Measurements from ENCODE around the gene ULK4.

Gene ULK4

DNA sequence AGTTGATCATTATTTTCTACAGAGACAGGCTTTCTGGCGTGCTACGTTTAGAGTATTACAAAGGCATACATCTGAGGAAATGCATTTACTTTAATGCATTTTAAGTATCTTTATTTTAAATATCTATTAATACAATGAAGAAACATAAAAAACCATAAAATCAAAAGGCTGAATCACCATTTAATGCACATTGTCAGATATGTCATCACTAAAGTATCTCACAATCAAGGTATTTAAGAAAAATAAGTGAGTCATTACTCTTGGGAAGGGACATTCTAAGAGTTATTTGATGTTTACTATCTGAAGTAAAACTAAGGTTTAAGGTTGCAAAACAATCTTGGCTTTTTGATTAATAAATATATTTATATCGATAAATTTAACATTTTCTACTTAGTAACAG lies 660.4 kb downstream of the ULK4 start:
- Histone ChIP-seq H3K27me3 (ENCODE audit: insufficient read depth, poor library complexity, severe bottlenecking) (peaks cover 2% of the 10 kb centered on the region), H3K4me3 (replicated peaks; ENCODE audit: insufficient read depth, low read length) (no peak overlapping the region), H3K27ac (replicated peaks) (no peak overlapping the region)
- TF ChIP-seq SPI1 (IDR thresholded peaks at IDR 0.05; ENCODE audit: borderline replicate concordance, low read depth), result no peak
- TF ChIP-seq, protein P1, sequence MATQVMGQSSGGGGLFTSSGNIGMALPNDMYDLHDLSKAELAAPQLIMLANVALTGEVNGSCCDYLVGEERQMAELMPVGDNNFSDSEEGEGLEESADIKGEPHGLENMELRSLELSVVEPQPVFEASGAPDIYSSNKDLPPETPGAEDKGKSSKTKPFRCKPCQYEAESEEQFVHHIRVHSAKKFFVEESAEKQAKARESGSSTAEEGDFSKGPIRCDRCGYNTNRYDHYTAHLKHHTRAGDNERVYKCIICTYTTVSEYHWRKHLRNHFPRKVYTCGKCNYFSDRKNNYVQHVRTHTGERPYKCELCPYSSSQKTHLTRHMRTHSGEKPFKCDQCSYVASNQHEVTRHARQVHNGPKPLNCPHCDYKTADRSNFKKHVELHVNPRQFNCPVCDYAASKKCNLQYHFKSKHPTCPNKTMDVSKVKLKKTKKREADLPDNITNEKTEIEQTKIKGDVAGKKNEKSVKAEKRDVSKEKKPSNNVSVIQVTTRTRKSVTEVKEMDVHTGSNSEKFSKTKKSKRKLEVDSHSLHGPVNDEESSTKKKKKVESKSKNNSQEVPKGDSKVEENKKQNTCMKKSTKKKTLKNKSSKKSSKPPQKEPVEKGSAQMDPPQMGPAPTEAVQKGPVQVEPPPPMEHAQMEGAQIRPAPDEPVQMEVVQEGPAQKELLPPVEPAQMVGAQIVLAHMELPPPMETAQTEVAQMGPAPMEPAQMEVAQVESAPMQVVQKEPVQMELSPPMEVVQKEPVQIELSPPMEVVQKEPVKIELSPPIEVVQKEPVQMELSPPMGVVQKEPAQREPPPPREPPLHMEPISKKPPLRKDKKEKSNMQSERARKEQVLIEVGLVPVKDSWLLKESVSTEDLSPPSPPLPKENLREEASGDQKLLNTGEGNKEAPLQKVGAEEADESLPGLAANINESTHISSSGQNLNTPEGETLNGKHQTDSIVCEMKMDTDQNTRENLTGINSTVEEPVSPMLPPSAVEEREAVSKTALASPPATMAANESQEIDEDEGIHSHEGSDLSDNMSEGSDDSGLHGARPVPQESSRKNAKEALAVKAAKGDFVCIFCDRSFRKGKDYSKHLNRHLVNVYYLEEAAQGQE (IDR thresholded peaks at IDR 0.05; ENCODE audit: insufficient replicate concordance, low read depth), result no peak
- TF ChIP-seq POLR2AphosphoS5 (IDR thresholded peaks at IDR 0.05; ENCODE audit: low read depth), result no peak
- TF ChIP-seq, protein P2, sequence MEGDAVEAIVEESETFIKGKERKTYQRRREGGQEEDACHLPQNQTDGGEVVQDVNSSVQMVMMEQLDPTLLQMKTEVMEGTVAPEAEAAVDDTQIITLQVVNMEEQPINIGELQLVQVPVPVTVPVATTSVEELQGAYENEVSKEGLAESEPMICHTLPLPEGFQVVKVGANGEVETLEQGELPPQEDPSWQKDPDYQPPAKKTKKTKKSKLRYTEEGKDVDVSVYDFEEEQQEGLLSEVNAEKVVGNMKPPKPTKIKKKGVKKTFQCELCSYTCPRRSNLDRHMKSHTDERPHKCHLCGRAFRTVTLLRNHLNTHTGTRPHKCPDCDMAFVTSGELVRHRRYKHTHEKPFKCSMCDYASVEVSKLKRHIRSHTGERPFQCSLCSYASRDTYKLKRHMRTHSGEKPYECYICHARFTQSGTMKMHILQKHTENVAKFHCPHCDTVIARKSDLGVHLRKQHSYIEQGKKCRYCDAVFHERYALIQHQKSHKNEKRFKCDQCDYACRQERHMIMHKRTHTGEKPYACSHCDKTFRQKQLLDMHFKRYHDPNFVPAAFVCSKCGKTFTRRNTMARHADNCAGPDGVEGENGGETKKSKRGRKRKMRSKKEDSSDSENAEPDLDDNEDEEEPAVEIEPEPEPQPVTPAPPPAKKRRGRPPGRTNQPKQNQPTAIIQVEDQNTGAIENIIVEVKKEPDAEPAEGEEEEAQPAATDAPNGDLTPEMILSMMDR (IDR thresholded peaks at IDR 0.05; ENCODE audit: insufficient read depth, low read length), result no peak
- DNase-seq (ENCODE audit: low read depth in 1 of 2, low spot score in 1 of 2), result no peak

DNA sequence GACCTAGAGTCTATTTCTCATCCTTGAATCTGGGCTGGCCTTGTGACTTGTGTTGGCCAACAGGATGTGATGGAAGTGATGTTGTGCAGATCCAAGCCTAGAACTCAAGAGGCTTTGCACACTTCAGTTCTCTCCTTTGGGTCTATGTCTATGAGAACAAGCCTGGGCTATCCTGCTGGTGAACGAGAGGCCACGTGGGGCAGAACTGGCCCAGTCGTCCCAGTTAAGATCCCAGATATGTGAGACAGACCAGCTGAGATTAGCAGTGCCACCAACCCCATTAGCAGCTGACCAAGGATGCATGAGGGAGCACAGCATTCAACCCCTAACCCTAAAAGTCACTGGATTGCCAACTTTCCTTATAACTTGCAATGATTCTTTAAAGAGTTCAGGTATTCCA lies 662.9 kb downstream of the ULK4 start:
- TF ChIP-seq, protein P1 (IDR thresholded peaks at IDR 0.05; ENCODE audit: insufficient replicate concordance, low read depth), result no peak
- no peak for TF ChIP-seq GABPA (IDR thresholded peaks at IDR 0.05; ENCODE audit: low read depth)
- no peak overlapping the region for H3K27ac ChIP-seq (replicated peaks)
- peaks cover 2% of the 10 kb centered on the region for H3K27me3 ChIP-seq (ENCODE audit: insufficient read depth, poor library complexity, severe bottlenecking)
- no peak for DNase-seq (ENCODE audit: low read depth in 1 of 2, low spot score in 1 of 2)
- H3K4me3 ChIP-seq (replicated peaks; ENCODE audit: insufficient read depth, low read length), result no peak overlapping the region

DNA sequence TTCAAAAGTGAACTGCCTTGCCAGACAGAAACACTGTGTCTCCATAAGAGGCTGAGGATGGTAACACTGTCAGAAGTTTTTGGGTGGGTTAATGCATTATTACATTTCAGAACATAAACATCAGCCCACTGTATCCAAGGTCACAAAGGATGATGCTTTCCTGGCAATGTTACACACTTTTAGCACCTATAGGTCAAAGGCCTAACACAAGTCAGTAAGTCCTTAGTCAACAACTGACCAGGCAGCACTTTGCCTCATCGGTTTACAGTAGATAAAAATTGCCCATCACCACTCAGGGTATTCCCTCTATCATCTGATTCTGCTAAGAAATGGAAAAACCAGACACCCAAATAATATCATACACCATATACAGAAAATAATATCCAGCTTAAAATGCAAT lies 664.2 kb downstream of the ULK4 start:
- H3K27me3 ChIP-seq (ENCODE audit: insufficient read depth, poor library complexity, severe bottlenecking), result peaks cover 2% of the 10 kb centered on the region
- H3K4me3 ChIP-seq (replicated peaks; ENCODE audit: insufficient read depth, low read length), result no peak overlapping the region
- H3K27ac ChIP-seq (replicated peaks), result no peak overlapping the region
- no peak for DNase-seq (ENCODE audit: low read depth in 1 of 2, low spot score in 1 of 2)
- TF ChIP-seq POLR2AphosphoS5 (IDR thresholded peaks at IDR 0.05; ENCODE audit: low read depth) (no peak), SPI1 (IDR thresholded peaks at IDR 0.05; ENCODE audit: borderline replicate concordance, low read depth) (no peak), GABPA (IDR thresholded peaks at IDR 0.05; ENCODE audit: low read depth) (no peak)
- TF ChIP-seq, protein P1 (IDR thresholded peaks at IDR 0.05; ENCODE audit: insufficient replicate concordance, low read depth), result no peak
- TF ChIP-seq, protein P2 (IDR thresholded peaks at IDR 0.05; ENCODE audit: insufficient read depth, low read length), result no peak

DNA sequence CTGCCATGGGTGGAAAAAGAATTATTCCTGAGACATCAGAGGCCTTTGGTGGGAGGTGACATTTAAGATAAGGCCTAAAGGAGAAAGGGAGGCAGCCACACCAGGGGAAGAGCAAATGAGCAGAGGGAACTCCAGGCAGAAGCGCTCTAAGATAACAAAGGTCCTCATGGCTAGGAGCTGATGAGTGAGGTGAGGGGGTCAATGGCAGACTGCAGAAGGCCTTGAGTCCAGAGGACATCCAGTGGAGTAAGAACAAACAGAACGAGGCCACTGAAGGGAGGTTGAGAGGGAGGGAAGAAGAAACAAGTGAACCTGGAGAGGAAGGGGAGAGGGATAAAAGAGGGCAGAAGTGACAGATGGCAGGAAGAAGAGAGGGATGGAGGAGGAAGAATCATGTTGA lies 665.3 kb downstream of the ULK4 start:
- Histone ChIP-seq H3K4me3 (replicated peaks; ENCODE audit: insufficient read depth, low read length) (no peak overlapping the region), H3K27me3 (ENCODE audit: insufficient read depth, poor library complexity, severe bottlenecking) (peaks cover 2% of the 10 kb centered on the region), H3K27ac (replicated peaks) (no peak overlapping the region)
- no peak for DNase-seq (ENCODE audit: low read depth in 1 of 2, low spot score in 1 of 2)
- TF ChIP-seq GABPA (IDR thresholded peaks at IDR 0.05; ENCODE audit: low read depth), result no peak
- TF ChIP-seq POLR2AphosphoS5 (IDR thresholded peaks at IDR 0.05; ENCODE audit: low read depth), result no peak
- TF ChIP-seq, protein P1 (IDR thresholded peaks at IDR 0.05; ENCODE audit: insufficient replicate concordance, low read depth), result no peak
- TF ChIP-seq, protein P2 (IDR thresholded peaks at IDR 0.05; ENCODE audit: insufficient read depth, low read length), result no peak
- TF ChIP-seq SPI1 (IDR thresholded peaks at IDR 0.05; ENCODE audit: borderline replicate concordance, low read depth), result no peak
